Gastroesophageal sphincter (tissue), 4 donors: Measurements from ENCODE around the gene DHRS13. TPM values are rescaled to one million over a fixed set of nuclear protein-coding genes. Genes with fewer than 3 reads are reported as not detected.

Experiments used
- ATAC-seq: fragments of 150-250 bp; one replicate; pipeline ENCODE4 v1.9.1; 2016; ENCODE audit warnings: mild to moderate bottlenecking, moderate library complexity
- H3K27ac ChIP-seq, 4 donors: fragments of 200-600 bp; sonication (generic) in 3 of 4; 1 replicate in 3 of 4; 2 replicates in 1 of 4; pipeline ENCODE4 v1.5.1; 2016 to 2019
- H3K27me3 ChIP-seq: fragments of 200-600 bp; sonication (generic); one replicate; pipeline ENCODE4 v1.5.1; 2019
- H3K36me3 ChIP-seq, 2 donors: fragments of 200-600 bp; sonication (generic); one replicate each; pipeline ENCODE4 v1.5.1; 2019; ENCODE audit warnings: control low read depth in 1 of 2
- H3K4me1 ChIP-seq, 3 donors: fragments of 200-600 bp; sonication (generic); 1 replicate in 2 of 3; 2 replicates in 1 of 3; pipeline ENCODE4 v1.5.1; 2016 to 2019; ENCODE audit warnings: control low read depth in 2 of 3
- H3K4me3 ChIP-seq, 2 donors: fragments of 200-600 bp; sonication (generic); one replicate each; pipeline ENCODE4 v1.5.1; 2019; ENCODE audit warnings: mild to moderate bottlenecking in 1 of 2, moderate library complexity in 1 of 2
- H3K9me3 ChIP-seq, 3 donors: fragments of 200-600 bp; sonication (generic); one replicate each; pipeline ENCODE4 v1.5.1; 2017 to 2019; ENCODE audit warnings: control low read depth in 2 of 3
- CTCF ChIP-seq, 4 experiments: fragments of 200-600 bp in 2 of 4; fragments of 450-650 bp in 2 of 4; sonication (generic) in 1 of 4; IDR thresholded peaks; one replicate each; pipeline ENCODE4 v1.5.1; 2017 to 2019; ENCODE audit warnings: antibody characterized with exemption in 4 of 4, mild to moderate bottlenecking in 2 of 4, moderate library complexity in 2 of 4
- EP300 ChIP-seq: sonication (generic); formaldehyde crosslinking; IDR thresholded peaks from one replicate; pipeline ENCODE4 v1.6.1; 2017; ENCODE audit warnings: antibody characterized with exemption, mild to moderate bottlenecking
- POLR2A ChIP-seq, 2 donors: fragments of 450-650 bp; IDR thresholded peaks; one replicate each; pipeline ENCODE4 v1.6.1; 2017; ENCODE audit warnings: antibody characterized with exemption in 2 of 2, mild to moderate bottlenecking in 2 of 2, moderate library complexity in 1 of 2
- POLR2AphosphoS5 ChIP-seq: sonication (generic); formaldehyde crosslinking; IDR thresholded peaks from one replicate; pipeline ENCODE4 v1.6.1; 2017; ENCODE audit warnings: antibody characterized with exemption
- WGBS, 2 donors: methylation state at CpG; one replicate each; pipeline ENCODE4 v1.1.5; 2018; ENCODE audit warnings: low coverage in 1 of 2; 5-methylcytosine and 5-hydroxymethylcytosine counted together
- total RNA-seq, 4 donors: library from RNA; depleted of rRNA; stranded (reverse); fragments of >200 nt; gene quantifications; one replicate each; pipeline ENCODE4 v1.1.0, GENCODE V29; 2016

DHRS13 gene
- total RNA-seq, 4 donors from 2014 or later, result 3.9 to 6.5 (median 5.2) TPM

- Histone ChIP-seq H3K36me3 (peaks cover 0 to 55% of the 10 kb centered on the region in 2 donors), H3K27ac (no peak overlapping the region), H3K4me1 (peaks cover 0 to 38% (median 0%) of the 10 kb centered on the region in 3 donors), H3K9me3 (no peaks in the 10 kb centered on the region), H3K4me3 (no peak overlapping the region), H3K27me3 (no peaks in the 10 kb centered on the region)
- no peak for ATAC-seq
- WGBS, 2 donors, result 89% methylated on average over 4 of the region's 7 CpGs; no CpG with 5 or more reads in 1 of the 2 donors
- TF ChIP-seq EP300 (no peak), POLR2AphosphoS5 (no peak), CTCF (IDR thresholded peaks at IDR 0.05) (no peak), POLR2A (IDR thresholded peaks at IDR 0.05) (no peak)
These were observed 14.0 kb downstream of the DHRS13 start for GRCh38 chr17:28888832-28889231.

GRCh38 chr17:28887871-28888471 lies 14.9 kb downstream of the DHRS13 start:
- Histone ChIP-seq H3K36me3 (peaks cover 0 to 63% of the 10 kb centered on the region in 2 donors), H3K9me3 (no peaks in the 10 kb centered on the region), H3K27ac (no peak overlapping the region), H3K4me1 (peaks cover 0 to 31% (median 0%) of the 10 kb centered on the region in 3 donors), H3K4me3 (no peak overlapping the region), H3K27me3 (no peaks in the 10 kb centered on the region)
- 75 to 80% methylated on average over 1 to 2 of the region's 12 CpGs for WGBS, 2 donors
- no peak for TF ChIP-seq POLR2AphosphoS5
- no peak for TF ChIP-seq EP300
- TF ChIP-seq CTCF (IDR thresholded peaks at IDR 0.05), result no peak
- TF ChIP-seq POLR2A (IDR thresholded peaks at IDR 0.05), result no peak
- no peak for ATAC-seq

GRCh38 chr17:28885951-28886350 lies 16.9 kb downstream of the DHRS13 start:
- Histone ChIP-seq H3K27me3 (no peaks in the 10 kb centered on the region), H3K27ac (no peak overlapping the region), H3K9me3 (no peaks in the 10 kb centered on the region), H3K4me3 (no peak overlapping the region), H3K36me3 (peaks cover 0 to 76% of the 10 kb centered on the region in 2 donors), H3K4me1 (peaks cover 0 to 14% (median 0%) of the 10 kb centered on the region in 3 donors)
- 80% methylated on average over 2 of the region's 10 CpGs; no CpG with 5 or more reads in 1 of the 2 donors for WGBS, 2 donors
- ATAC-seq, result no peak
- TF ChIP-seq POLR2A (IDR thresholded peaks at IDR 0.05), result no peak
- TF ChIP-seq EP300, result no peak
- no peak for TF ChIP-seq POLR2AphosphoS5
- TF ChIP-seq CTCF (IDR thresholded peaks at IDR 0.05), result no peak

GRCh38 chr17:28885363-28885762 lies 17.5 kb downstream of the DHRS13 start:
- Histone ChIP-seq H3K27ac (no peak overlapping the region), H3K4me1 (peaks cover 0 to 8% (median 0%) of the 10 kb centered on the region in 3 donors), H3K27me3 (no peaks in the 10 kb centered on the region), H3K9me3 (no peaks in the 10 kb centered on the region), H3K36me3 (peaks cover 0 to 79% of the 10 kb centered on the region in 2 donors), H3K4me3 (no peak overlapping the region)
- ATAC-seq, result no peak
- TF ChIP-seq EP300 (no peak), POLR2A (IDR thresholded peaks at IDR 0.05) (no peak), CTCF (IDR thresholded peaks at IDR 0.05) (no peak), POLR2AphosphoS5 (no peak)
- 71 to 81% methylated on average over 1 to 3 of the region's 4 CpGs for WGBS, 2 donors

GRCh38 chr17:28883967-28884702 lies 18.7 kb downstream of the DHRS13 start:
- Histone ChIP-seq H3K9me3 (no peaks in the 10 kb centered on the region), H3K4me1 (no peaks in the 10 kb centered on the region), H3K27ac (no peak overlapping the region), H3K4me3 (no peak overlapping the region), H3K36me3 (peaks cover 0 to 92% of the 10 kb centered on the region in 2 donors), H3K27me3 (no peaks in the 10 kb centered on the region)
- WGBS, 2 donors, result 83 to 90% methylated on average over 1 to 8 of the region's 27 CpGs
- ATAC-seq, result no peak
- TF ChIP-seq CTCF (IDR thresholded peaks at IDR 0.05) (no peak), EP300 (no peak), POLR2A (IDR thresholded peaks at IDR 0.05) (no peak), POLR2AphosphoS5 (no peak)
